Pancreas (tissue), 10 donors: Measurements from ENCODE around the gene SON. TPM values are rescaled to one million over a fixed set of nuclear protein-coding genes. Genes with fewer than 3 reads are reported as not detected.

ENCODE experiments used
- ATAC-seq, 4 donors: fragments of 200-7000 bp; cut with Tn5 transposase; one replicate each; pipeline versions ENCODE4 v1.8.0 to v1.9.1; 2020; ENCODE audit warnings: mild to moderate bottlenecking in 4 of 4, moderate library complexity in 4 of 4
- DNase-seq, 6 donors: peaks; one replicate each; pipeline ENCODE4 v3.0.0-alpha.2; 2020
- FAIRE-seq: peaks from 2 replicates; lab custom pipeline; 2012; peaks lifted over from hg19 to GRCh38; lab: Jason Lieb, UNC
- H3K27ac ChIP-seq, 4 donors: fragments of 200-600 bp; sonication (generic); 1 replicate in 3 of 4; 2 replicates in 1 of 4; pipeline versions ENCODE4 v1.5.0 to v1.8.0; 2020
- H3K27me3 ChIP-seq, 4 donors: fragments of 200-600 bp; one replicate each; pipeline ENCODE4 v1.8.0; 2021
- H3K36me3 ChIP-seq, 3 donors: fragments of 200-600 bp; sonication (generic) in 1 of 3; one replicate each; pipeline versions ENCODE4 v1.5.0 to v1.8.0; 2020 to 2021
- H3K4me1 ChIP-seq, 3 donors: fragments of 200-600 bp; one replicate each; pipeline ENCODE4 v1.8.0; 2021
- H3K4me3 ChIP-seq, 4 donors: fragments of 200-600 bp; sonication (generic) in 2 of 4; one replicate each; pipeline versions ENCODE4 v1.5.0 to v1.8.0; 2020 to 2021
- H3K9me3 ChIP-seq, 4 donors: fragments of 200-600 bp; one replicate each; pipeline ENCODE4 v1.8.0; 2021
- WGBS, 2 donors: extraction: QIAGEN DNeasy Blood & Tissue Kit; methylation state at CpG; one replicate each; pipeline ENCODE4 v1.1.7; 2013; 5-methylcytosine and 5-hydroxymethylcytosine counted together
- intact Hi-C, 3 donors: fragments of 100-400 bp; cut with DNase I; formaldehyde crosslinking; loops; one replicate each; pipeline versions ENCODE4 v1.11.1 to v1.14.2; 2022
- polyA plus RNA-seq, 2 donors: library from polyadenylated mRNA; stranded (reverse); fragments of 200-250 nt; gene quantifications; one replicate each; pipeline ENCODE4 v1.2.3, GENCODE V29; 2013
- total RNA-seq, 6 donors: library from RNA; stranded (reverse); fragmentation: NEBNext Ultra II Directional in 4 of 6; extraction: Animal tissue kit (Norgen Biotek cat#: 25700) in 4 of 6; gene quantifications; one replicate each; pipeline versions ENCODE4 v1.2.1 to v1.2.4, GENCODE V29; 2021 to 2023
- TF ChIP-seq, protein P1 (sequence below), 4 donors: fragments of 200-600 bp; sonication (generic) in 3 of 4; IDR thresholded peaks; one replicate each; pipeline versions ENCODE4 v1.5.0 to v1.8.0; 2021; ENCODE audit warnings: antibody characterized with exemption in 4 of 4
- donor health status: healthy with polysubstance abuse.
- donor health status: DM: no; HTN: no; CAD: no; lungs with moderate emphysema.
- donor health status: DM: no; HTN: no; CAD: no.
- donor health status: control.
- donor health status: control.
- donor health status: Bipolar disorder and iron deficiency.
- donor health status: DM: yes; HTN: yes; CAD: no.
- donor health status: DM: no; HTN: no; CAD: no.
- donor health status: DM: no; HTN: no; CAD: no.
- donor health status: DM: yes; HTN: yes; CAD: no.

The SON gene
- total and polyA plus RNA-seq, 8 donors = 82.5 to 205 (median 102) TPM

DNA sequence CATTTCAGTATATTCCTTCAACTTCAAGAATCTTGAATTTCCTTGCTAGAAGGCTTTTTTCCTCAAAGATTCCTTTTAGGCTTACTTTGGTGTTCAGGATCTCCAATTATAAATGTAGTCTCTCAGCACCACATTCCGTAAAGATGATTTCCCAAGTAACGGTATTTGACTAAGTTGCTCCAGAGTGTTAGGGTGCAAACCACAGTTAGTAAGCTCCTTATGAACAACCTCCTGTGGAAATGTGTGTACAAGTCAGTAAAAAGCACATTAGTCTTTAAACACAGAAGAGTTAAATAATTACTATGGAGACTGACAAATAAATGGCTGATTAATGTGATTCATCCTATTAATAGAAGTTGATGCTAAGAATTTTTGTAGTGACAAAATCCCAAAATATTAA, 35.4 kb downstream of the SON start:
- TF ChIP-seq, protein P1, sequence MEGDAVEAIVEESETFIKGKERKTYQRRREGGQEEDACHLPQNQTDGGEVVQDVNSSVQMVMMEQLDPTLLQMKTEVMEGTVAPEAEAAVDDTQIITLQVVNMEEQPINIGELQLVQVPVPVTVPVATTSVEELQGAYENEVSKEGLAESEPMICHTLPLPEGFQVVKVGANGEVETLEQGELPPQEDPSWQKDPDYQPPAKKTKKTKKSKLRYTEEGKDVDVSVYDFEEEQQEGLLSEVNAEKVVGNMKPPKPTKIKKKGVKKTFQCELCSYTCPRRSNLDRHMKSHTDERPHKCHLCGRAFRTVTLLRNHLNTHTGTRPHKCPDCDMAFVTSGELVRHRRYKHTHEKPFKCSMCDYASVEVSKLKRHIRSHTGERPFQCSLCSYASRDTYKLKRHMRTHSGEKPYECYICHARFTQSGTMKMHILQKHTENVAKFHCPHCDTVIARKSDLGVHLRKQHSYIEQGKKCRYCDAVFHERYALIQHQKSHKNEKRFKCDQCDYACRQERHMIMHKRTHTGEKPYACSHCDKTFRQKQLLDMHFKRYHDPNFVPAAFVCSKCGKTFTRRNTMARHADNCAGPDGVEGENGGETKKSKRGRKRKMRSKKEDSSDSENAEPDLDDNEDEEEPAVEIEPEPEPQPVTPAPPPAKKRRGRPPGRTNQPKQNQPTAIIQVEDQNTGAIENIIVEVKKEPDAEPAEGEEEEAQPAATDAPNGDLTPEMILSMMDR (IDR thresholded peaks at IDR 0.05) = no peak
- DNase-seq (no peak), ATAC-seq (no peak), FAIRE-seq (no peak)
- H3K4me1 ChIP-seq = no peaks in the 10 kb centered on the region
- no peaks in the 10 kb centered on the region for H3K27me3 ChIP-seq
- H3K27ac ChIP-seq = no peak overlapping the region
- H3K9me3 ChIP-seq = no peaks in the 10 kb centered on the region
- peaks cover 0 to 22% (median 2%) of the 10 kb centered on the region in 3 donors for H3K36me3 ChIP-seq
- no peak overlapping the region for H3K4me3 ChIP-seq
- intact Hi-C loops = no loop called here
- 89 to 94% methylated on average over 2 of the region's 2 CpGs for WGBS, 2 donors

DNA sequence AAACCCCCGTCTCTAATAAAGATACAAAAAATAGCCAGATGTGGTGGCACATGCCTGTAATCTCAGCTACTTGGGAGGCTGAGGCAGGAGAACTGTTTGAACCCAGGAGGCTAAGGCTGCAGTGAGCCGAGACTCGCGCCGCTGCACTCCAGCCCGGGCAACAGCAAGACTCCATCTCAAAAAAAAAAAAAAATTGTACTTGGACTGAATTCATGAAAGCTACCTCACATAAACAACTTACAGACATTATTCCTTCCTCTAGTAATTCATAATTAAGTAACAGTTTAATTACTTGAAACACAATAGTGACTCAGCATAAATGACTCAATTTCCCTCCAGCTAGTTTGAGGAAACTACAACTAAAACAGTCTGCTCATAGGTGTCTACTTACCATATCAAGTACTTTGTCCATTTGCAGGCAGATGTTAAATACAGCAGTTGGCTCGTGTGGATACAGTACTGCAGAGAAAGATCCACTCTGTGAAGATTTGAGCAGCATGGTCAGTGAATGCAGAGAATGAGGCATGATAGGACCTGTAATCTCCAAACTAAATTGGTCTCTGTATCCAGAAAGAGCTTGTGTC, 36.2 kb downstream of the SON start:
- Histone ChIP-seq H3K4me1 (no peaks in the 10 kb centered on the region), H3K4me3 (no peak overlapping the region), H3K27ac (no peak overlapping the region), H3K36me3 (peaks cover 0 to 14% (median 2%) of the 10 kb centered on the region in 3 donors), H3K9me3 (no peaks in the 10 kb centered on the region), H3K27me3 (no peaks in the 10 kb centered on the region)
- FAIRE-seq = no peak
- peak in 1 of 4 donors; percentile 21 for ATAC-seq
- TF ChIP-seq, protein P1 (IDR thresholded peaks at IDR 0.05) = no peak
- intact Hi-C loops = no loop called here
- 90 to 92% methylated on average over 7 of the region's 7 CpGs for WGBS, 2 donors
- no peak for DNase-seq

DNA sequence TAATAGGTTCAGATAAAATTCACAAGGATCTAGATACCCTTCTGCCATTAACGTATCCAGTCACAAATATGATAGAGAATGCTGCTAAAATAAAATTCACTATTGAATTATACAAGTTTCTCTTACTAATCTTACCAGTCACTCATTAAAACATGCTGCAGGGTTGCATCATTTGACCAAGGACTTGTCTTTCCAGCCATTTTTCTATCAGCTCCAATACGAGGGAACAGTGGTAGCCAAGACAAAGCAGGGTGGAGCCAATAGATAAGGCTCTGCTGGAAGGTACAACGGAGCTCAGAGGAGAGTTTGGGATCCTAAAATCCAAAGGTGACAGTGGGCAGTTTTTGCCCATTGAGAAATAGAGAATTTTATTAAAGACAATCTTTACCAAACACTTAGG, 41.6 kb downstream of the SON start:
- TF ChIP-seq, protein P1 (IDR thresholded peaks at IDR 0.05) = no peak
- Histone ChIP-seq H3K4me3 (no peak overlapping the region), H3K9me3 (no peaks in the 10 kb centered on the region), H3K27ac (no peak overlapping the region), H3K4me1 (peaks cover 0 to 5% (median 3%) of the 10 kb centered on the region in 3 donors), H3K27me3 (no peaks in the 10 kb centered on the region), H3K36me3 (no peaks in the 10 kb centered on the region)
- ATAC-seq (no peak), FAIRE-seq (no peak), DNase-seq (no peak)
- 51 to 59% methylated on average over 3 of the region's 3 CpGs for WGBS, 2 donors
- intact Hi-C loops = no loop called here

DNA sequence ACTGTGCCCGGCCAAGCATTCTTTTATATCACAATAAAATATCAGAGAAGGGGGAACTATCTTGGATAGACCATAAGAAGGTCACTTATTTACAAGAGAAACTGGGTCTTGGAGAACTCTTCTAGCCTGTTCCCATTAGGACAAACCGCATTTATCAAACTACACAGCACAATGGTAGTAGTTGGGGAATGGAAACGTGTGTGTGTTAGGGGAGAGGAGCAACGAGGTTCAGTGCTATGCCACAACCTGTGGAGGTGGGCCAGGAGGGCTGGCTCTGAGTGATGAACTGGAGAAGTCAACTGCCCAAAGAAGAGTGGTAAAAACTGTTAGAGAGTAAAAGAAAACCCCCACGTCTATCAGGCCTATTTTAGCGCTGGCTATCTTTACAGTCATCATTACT, 44.1 kb downstream of the SON start:
- no peak for DNase-seq
- Histone ChIP-seq H3K27ac (no peak overlapping the region), H3K4me3 (no peak overlapping the region), H3K36me3 (no peaks in the 10 kb centered on the region), H3K27me3 (no peaks in the 10 kb centered on the region), H3K4me1 (peaks cover 0 to 5% (median 4%) of the 10 kb centered on the region in 3 donors), H3K9me3 (no peaks in the 10 kb centered on the region)
- intact Hi-C loops = no loop called here
- FAIRE-seq = no peak
- 74 to 78% methylated on average over 6 of the region's 6 CpGs for WGBS, 2 donors
- TF ChIP-seq, protein P1 (IDR thresholded peaks at IDR 0.05) = no peak
- ATAC-seq = no peak

DNA sequence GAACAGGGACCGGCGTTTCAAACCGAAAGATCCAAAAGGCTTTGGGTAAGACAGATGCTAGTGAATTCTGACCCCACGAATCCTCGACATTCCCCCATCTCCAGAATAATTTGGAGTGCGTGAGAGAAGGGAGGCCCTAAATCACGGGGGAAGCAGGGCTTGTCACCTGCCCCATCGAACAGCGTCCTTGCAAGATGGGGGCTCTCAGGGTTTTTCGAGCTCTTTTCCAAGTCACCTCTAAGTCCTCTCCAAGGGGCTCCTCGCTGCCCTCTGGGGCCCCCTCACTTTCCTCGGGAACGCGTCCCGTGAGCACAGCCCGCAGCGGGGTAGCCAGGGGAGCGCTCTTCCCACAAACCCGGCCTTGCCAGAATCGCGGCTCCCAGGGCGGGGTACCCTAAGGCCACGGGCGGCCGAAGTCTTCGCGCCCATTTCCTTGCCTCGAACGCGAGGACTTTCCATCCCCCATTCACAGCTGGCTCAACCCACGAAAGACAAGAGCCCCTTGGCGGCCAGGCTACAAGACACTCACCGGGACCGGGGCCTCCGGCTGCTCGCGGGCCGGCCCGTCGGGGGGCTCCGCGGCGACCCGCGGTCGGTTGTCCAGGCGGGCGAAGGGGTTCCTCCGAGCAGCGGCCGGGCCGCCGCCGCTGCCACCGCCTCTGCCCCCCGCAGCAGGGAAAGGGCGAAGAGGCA, 45.1 kb downstream of the SON start:
- peak overlapping the region; percentile 73 to 88 (median 80) for H3K27ac ChIP-seq
- peaks cover 0 to 5% (median 4%) of the 10 kb centered on the region in 3 donors for H3K4me1 ChIP-seq
- peak overlapping the region; percentile 93 to 98 (median 97) for H3K4me3 ChIP-seq
- H3K36me3 ChIP-seq = no peaks in the 10 kb centered on the region
- no peak for FAIRE-seq
- intact Hi-C loops = no loop called here
- WGBS, 2 donors = 1% methylated on average over 51 to 57 of the region's 57 CpGs
- H3K27me3 ChIP-seq = no peaks in the 10 kb centered on the region
- DNase-seq = peak in 4 of 6 donors; percentile 30 to 79 (median 58)
- H3K9me3 ChIP-seq = no peaks in the 10 kb centered on the region
- TF ChIP-seq, protein P1 (IDR thresholded peaks at IDR 0.05) = no peak
- ATAC-seq = peak; percentile 23 to 37 (median 28)
